Caki2 (cell line): Measurements from ENCODE around the gene FSD1. TPM values are rescaled to one million over a fixed set of nuclear protein-coding genes. Genes with fewer than 3 reads are reported as not detected.
"Not testable (repeated sequence)": the region's sequence is repeated elsewhere in the genome, so short reads cannot be mapped to it uniquely, and the experiment has no call there.

Experiments used
- DNase-seq: peaks from one replicate; pipeline ENCODE4 v3.0.0-alpha.2; 2015; ENCODE audit warnings: low read depth
- in situ Hi-C: cut with HindIII; loops from 2 replicates; pipeline ENCODE4 v1.10.0; 2016; ENCODE audit warnings: low sequenced_read_pairs, low pct_unique_long_range_greater_than_20kb, mixed read lengths
- total RNA-seq: library from RNA; depleted of rRNA; stranded (reverse); fragments of >200 nt; shearing (Covaris generic); gene quantifications from 2 replicates; pipeline ENCODE4 v1.2.3, GENCODE V29; 2014; ENCODE audit warnings: low replicate concordance

Gene FSD1
- total RNA-seq, 1 experiment from 2014 or later = 15.8 TPM

- DNase-seq = no peak
- in situ Hi-C loops = no loop called here
These were observed 25.5 kb downstream of the FSD1 start for GRCh38 chr19:4329858-4330257.

GRCh38 chr19:4334929-4335570, 30.7 kb downstream of the FSD1 start:
- no peak for DNase-seq
- in situ Hi-C loops = no loop called here

GRCh38 chr19:4337906-4338440, 33.6 kb downstream of the FSD1 start:
- no peak for DNase-seq
- in situ Hi-C loops = no loop called here

GRCh38 chr19:4338441-4339355, 34.3 kb downstream of the FSD1 start, which contains the start of gene STAP2:
STAP2 (minus strand) TSS chr19:4338827; CDS start chr19:4338753, 74 bp downstream.
- no peak for DNase-seq
- in situ Hi-C loops = no loop called here

GRCh38 chr19:4342314-4342614, 37.9 kb downstream of the FSD1 start:
- no peak for DNase-seq
- in situ Hi-C loops = no loop called here

GRCh38 chr19:4342615-4343369, 38.4 kb downstream of the FSD1 start:
- DNase-seq = peak; percentile 100
- in situ Hi-C loops = no loop called here

GRCh38 chr19:4343370-4344307, 39.2 kb downstream of the FSD1 start, which contains the start of gene MPND:
MPND (plus strand) TSS chr19:4343562; CDS start chr19:4343594, 32 bp downstream.
- no peak for DNase-seq
- in situ Hi-C loops = no loop called here

- DNase-seq = no peak
- in situ Hi-C loops = no loop called here
These were observed 41.1 kb downstream of the FSD1 start for GRCh38 chr19:4345342-4346019.

- in situ Hi-C loops = no loop called here
- DNase-seq = no peak
These were observed 41.6 kb downstream of the FSD1 start for GRCh38 chr19:4346020-4346383.

GRCh38 chr19:4347521-4347920, 43.1 kb downstream of the FSD1 start:
- no peak for DNase-seq
- in situ Hi-C loops = no loop called here

GRCh38 chr19:4349225-4349624, 44.8 kb downstream of the FSD1 start:
- in situ Hi-C loops, DNase-seq: not testable (repeated sequence)

- in situ Hi-C loops = no loop called here
- DNase-seq = no peak
These were observed 45.7 kb downstream of the FSD1 start for GRCh38 chr19:4350111-4350510.

GRCh38 chr19:4350726-4351125, 46.3 kb downstream of the FSD1 start:
- DNase-seq = no peak
- in situ Hi-C loops = no loop called here

GRCh38 chr19:4352701-4353121, 48.3 kb downstream of the FSD1 start:
- no peak for DNase-seq
- in situ Hi-C loops = no loop called here

GRCh38 chr19:4354282-4354681, 49.9 kb downstream of the FSD1 start:
- in situ Hi-C loops = no loop called here
- DNase-seq = no peak

GRCh38 chr19:4354897-4355296, 50.5 kb downstream of the FSD1 start:
- in situ Hi-C loops = no loop called here
- DNase-seq = no peak

GRCh38 chr19:4357095-4357797, 52.8 kb downstream of the FSD1 start:
- in situ Hi-C loops = no loop called here
- DNase-seq = no peak
